ENCODE measurements around the gene GSTM4. TPM values are rescaled to one million over a fixed set of nuclear protein-coding genes. Genes with fewer than 3 reads are reported as not detected.

Gene GSTM4
- total RNA-seq, 2 experiments from 2014 or later = 6.0 to 8.0 TPM

DNA sequence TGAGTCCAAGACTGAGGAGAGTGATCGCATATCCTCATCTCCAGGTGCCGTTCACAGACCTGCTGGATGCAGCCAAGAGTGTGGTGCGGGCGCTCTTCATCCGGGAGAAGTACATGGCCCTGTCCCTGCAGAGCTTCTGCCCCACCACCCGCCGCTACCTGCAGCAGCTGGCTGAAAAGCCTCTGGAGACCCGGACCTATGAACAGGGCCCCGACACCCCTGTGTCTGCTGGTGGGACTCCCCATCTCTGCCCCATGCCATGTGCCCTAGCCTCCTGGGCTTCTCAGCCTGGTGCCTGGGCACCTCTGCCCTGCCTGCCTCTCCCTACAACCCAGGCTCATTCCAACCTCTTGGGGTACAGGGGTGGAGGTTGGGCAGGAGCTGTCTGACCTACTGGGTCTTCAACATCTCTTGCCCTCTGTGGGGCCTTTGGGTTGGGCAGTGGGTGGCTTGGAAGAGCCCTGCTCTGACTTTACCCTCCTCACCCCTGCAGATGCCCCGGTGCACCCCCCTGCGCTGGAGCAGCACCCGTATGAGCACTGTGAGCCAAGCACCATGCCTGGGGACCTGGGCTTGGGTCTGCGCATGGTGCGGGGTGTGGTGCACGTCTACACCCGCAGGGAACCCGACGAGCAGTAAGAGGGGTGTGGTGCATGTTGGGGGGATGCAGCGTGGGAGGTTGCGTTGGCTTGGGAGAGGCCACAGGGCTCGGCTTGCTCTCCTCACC lies 29.1 kb upstream of the GSTM4 start:
- no peak overlapping the region for H2AFZ ChIP-seq (ENCODE audit: low read length)
- no peak for DNase-seq (ENCODE audit: low spot score)
- ChIA-PET POLR2A (no interaction called here), CTCF (ENCODE audit: unreplicated experiment) (no interaction called here)
- H3K4me1 ChIP-seq (ENCODE audit: insufficient read depth, low read length, poor library complexity, severe bottlenecking) = peaks cover 32% of the 10 kb centered on the region
- no peak overlapping the region for H3K4me3 ChIP-seq (ENCODE audit: low read depth, low read length, poor library complexity, severe bottlenecking)
- no peaks in the 10 kb centered on the region for H3K9me3 ChIP-seq (ENCODE audit: low read length)
- intact Hi-C loops (cut with micrococcal nuclease; ENCODE audit: unreplicated experiment) = no loop called here
- no peak overlapping the region for H3K27ac ChIP-seq (ENCODE audit: low read depth, low read length, poor library complexity, severe bottlenecking)
- H3K9me2 ChIP-seq (ENCODE audit: insufficient read depth, low read length) = no peaks in the 10 kb centered on the region
- 0 out of 2 replicates have a peak, but pooled peaks cover 5% of the 10 kb centered on the region for H4K20me1 ChIP-seq (ENCODE audit: insufficient read depth, low read length)
- peaks cover 16% of the 10 kb centered on the region for H3K79me2 ChIP-seq (ENCODE audit: insufficient read depth, low read depth, low read length)
- peaks cover 44% of the 10 kb centered on the region for H3K36me3 ChIP-seq (ENCODE audit: insufficient read depth, low read length)
- no peak overlapping the region for H3K4me2 ChIP-seq (ENCODE audit: low read length)
- BruUV-seq (replicated peaks) = no TSS peak
- TF ChIP-seq, protein P1, sequence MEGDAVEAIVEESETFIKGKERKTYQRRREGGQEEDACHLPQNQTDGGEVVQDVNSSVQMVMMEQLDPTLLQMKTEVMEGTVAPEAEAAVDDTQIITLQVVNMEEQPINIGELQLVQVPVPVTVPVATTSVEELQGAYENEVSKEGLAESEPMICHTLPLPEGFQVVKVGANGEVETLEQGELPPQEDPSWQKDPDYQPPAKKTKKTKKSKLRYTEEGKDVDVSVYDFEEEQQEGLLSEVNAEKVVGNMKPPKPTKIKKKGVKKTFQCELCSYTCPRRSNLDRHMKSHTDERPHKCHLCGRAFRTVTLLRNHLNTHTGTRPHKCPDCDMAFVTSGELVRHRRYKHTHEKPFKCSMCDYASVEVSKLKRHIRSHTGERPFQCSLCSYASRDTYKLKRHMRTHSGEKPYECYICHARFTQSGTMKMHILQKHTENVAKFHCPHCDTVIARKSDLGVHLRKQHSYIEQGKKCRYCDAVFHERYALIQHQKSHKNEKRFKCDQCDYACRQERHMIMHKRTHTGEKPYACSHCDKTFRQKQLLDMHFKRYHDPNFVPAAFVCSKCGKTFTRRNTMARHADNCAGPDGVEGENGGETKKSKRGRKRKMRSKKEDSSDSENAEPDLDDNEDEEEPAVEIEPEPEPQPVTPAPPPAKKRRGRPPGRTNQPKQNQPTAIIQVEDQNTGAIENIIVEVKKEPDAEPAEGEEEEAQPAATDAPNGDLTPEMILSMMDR (conservative IDR thresholded peaks at IDR 0.05; ENCODE audit: low read length) = no peak
- TF ChIP-seq EZH2phosphoT487 (IDR thresholded peaks at IDR 0.05; ENCODE audit: borderline replicate concordance, low read depth, low read length) = no peak

DNA sequence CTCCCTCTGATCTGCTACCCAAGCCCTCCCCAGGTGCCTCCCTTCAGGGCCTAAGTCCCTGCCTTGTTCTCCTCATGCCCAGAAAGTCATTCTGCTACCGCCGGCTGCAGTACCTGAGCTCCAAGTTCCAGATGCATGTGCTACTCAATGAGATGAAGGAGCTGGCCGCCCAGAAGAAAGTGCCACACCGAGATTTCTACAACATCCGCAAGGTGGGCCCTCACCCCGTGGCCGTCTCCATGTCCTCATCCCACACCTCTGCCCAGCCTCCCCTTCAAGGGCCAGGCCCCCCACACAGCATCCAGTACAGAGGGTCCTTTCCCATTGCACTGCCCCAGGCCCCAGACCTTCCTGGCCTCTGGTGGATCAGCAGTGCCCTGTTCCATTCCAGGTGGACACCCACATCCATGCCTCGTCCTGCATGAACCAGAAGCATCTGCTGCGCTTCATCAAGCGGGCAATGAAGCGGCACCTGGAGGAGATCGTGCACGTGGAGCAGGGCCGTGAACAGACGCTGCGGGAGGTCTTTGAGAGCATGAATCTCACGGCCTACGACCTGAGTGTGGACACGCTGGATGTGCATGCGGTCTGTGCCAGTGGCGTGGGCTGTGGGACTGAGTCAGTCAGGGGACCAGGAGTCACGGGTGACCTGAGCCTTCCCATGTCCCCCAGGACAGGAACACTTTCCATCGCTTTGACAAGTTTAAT lies 28.1 kb upstream of the GSTM4 start:
- no TSS peak for BruUV-seq (replicated peaks)
- POLR2A ChIA-PET = no interaction called here
- Histone ChIP-seq H4K20me1 (ENCODE audit: insufficient read depth, low read length) (no peaks in the 10 kb centered on the region), H3K27ac (ENCODE audit: low read depth, low read length, poor library complexity, severe bottlenecking) (no peak overlapping the region), H3K9me2 (ENCODE audit: insufficient read depth, low read length) (no peaks in the 10 kb centered on the region), H3K9me3 (ENCODE audit: low read length) (no peaks in the 10 kb centered on the region), H3K4me2 (ENCODE audit: low read length) (no peak overlapping the region), H3K4me3 (ENCODE audit: low read depth, low read length, poor library complexity, severe bottlenecking) (no peak overlapping the region), H3K79me2 (ENCODE audit: insufficient read depth, low read depth, low read length) (peaks cover 6% of the 10 kb centered on the region; the same call in 1 of the 2 replicates), H2AFZ (ENCODE audit: low read length) (no peak overlapping the region), H3K36me3 (ENCODE audit: insufficient read depth, low read length) (peaks cover 44% of the 10 kb centered on the region), H3K4me1 (ENCODE audit: insufficient read depth, low read length, poor library complexity, severe bottlenecking) (peaks cover 22% of the 10 kb centered on the region)
- CTCF ChIA-PET (ENCODE audit: unreplicated experiment) = interaction anchor here (0.6 kb wide), 1 partner anchor 863 kb away, joined by 3 read pairs; no protein-coding TSS in a partner anchor
- intact Hi-C loops (cut with micrococcal nuclease; ENCODE audit: unreplicated experiment) = no loop called here
- no peak for TF ChIP-seq EZH2phosphoT487 (IDR thresholded peaks at IDR 0.05; ENCODE audit: borderline replicate concordance, low read depth, low read length)
- TF ChIP-seq, protein P1 (conservative IDR thresholded peaks at IDR 0.05; ENCODE audit: low read length) = no peak
- DNase-seq (ENCODE audit: low spot score) = no peak
